IMR-90 (cell line): ENCODE data around the gene LNX1. TPM values are rescaled to one million over a fixed set of nuclear protein-coding genes. Genes with fewer than 3 reads are reported as not detected.
"Not testable (repeated sequence)": the region's sequence is repeated elsewhere in the genome, so short reads cannot be mapped to it uniquely, and the experiment has no call there.

ENCODE experiments used
- ATAC-seq: fragments of 200-7000 bp; cut with Tn5 transposase; 2 replicates; pipeline ENCODE4 v1.9.1; 2020; ENCODE audit warnings: low read depth, mild to moderate bottlenecking, moderate library complexity
- BruUV-seq: library from RNA; stranded (reverse); fragments of 400-500 nt; replicated peaks from 2 replicates; lab custom pipeline; 2021; lab: Mats Ljungman, UMichigan
- CTCF ChIA-PET: fragments of 300-600 bp; formaldehyde crosslinking; extraction: SDS; loops from one replicate; lab custom pipeline; 2021; ENCODE audit warnings: antibody characterized with exemption; lab: Yijun Ruan, JAX
- POLR2A ChIA-PET: fragments of 300-600 bp; sonication (Branson Sonifier 250); formaldehyde crosslinking; loops from one replicate; lab custom pipeline; 2022; ENCODE audit warnings: antibody characterized with exemption; ENCODE audit not compliant: unreplicated experiment; lab: Charles Lee
- DNase-seq: peaks from one replicate; pipeline ENCODE4 v3.0.0; 2013
- H2AFZ ChIP-seq: replicated peaks from 2 replicates; pipeline ENCODE3; 2013; ENCODE audit warnings: low read length, mild to moderate bottlenecking; ENCODE audit not compliant: poor library complexity
- H2AK5ac ChIP-seq: 2 replicates; pipeline ENCODE4 v1.6.1; 2013; ENCODE audit warnings: low read depth, low read length, inconsistent platforms
- H2AK9ac ChIP-seq: replicated peaks from 2 replicates; pipeline ENCODE3; 2013; ENCODE audit warnings: mild to moderate bottlenecking, low read depth, low read length, moderate library complexity; ENCODE audit not compliant: poor library complexity
- H2BK120ac ChIP-seq: 2 replicates; pipeline ENCODE4 v1.6.1; 2013; ENCODE audit warnings: low read depth, low read length, inconsistent platforms
- H2BK15ac ChIP-seq: 3 replicates; pipeline ENCODE4 v1.6.1; 2013; ENCODE audit warnings: low read depth, low read length, inconsistent platforms
- H2BK20ac ChIP-seq: 2 replicates; pipeline ENCODE4 v1.6.1; 2013; ENCODE audit warnings: low read depth, mild to moderate bottlenecking, inconsistent platforms, low read length, moderate library complexity
- H2BK5ac ChIP-seq: 2 replicates; pipeline ENCODE4 v1.6.1; 2013; ENCODE audit warnings: mild to moderate bottlenecking, low read depth, low read length, inconsistent platforms; ENCODE audit not compliant: poor library complexity, severe bottlenecking
- H3K14ac ChIP-seq: replicated peaks from 2 replicates; pipeline ENCODE4 v1.6.1; 2013; ENCODE audit warnings: low read depth, low read length, inconsistent platforms
- H3K18ac ChIP-seq: 2 replicates; pipeline ENCODE4 v1.6.1; 2013; ENCODE audit warnings: low read depth, low read length, control low read depth
- H3K23ac ChIP-seq: 2 replicates; pipeline ENCODE4 v1.6.1; 2013; ENCODE audit warnings: low read depth, low read length, inconsistent platforms
- H3K27ac ChIP-seq: 2 replicates; pipeline ENCODE4 v1.5.1; 2013; ENCODE audit warnings: mild to moderate bottlenecking, control low read depth, low read length; ENCODE audit not compliant: insufficient read depth
- H3K27me3 ChIP-seq: 2 replicates; pipeline ENCODE4 v1.6.1; 2013; ENCODE audit warnings: low read length; ENCODE audit not compliant: control insufficient read depth, insufficient read depth
- H3K36me3 ChIP-seq: 2 replicates; pipeline ENCODE4 v1.6.1; 2013; ENCODE audit warnings: low read length, mixed read lengths; ENCODE audit not compliant: control insufficient read depth, insufficient read depth
- H3K4ac ChIP-seq: 2 replicates; pipeline ENCODE4 v1.6.1; 2013; ENCODE audit warnings: low read depth, low read length, inconsistent platforms
- H3K4me1 ChIP-seq: 2 replicates; pipeline ENCODE4 v1.6.1; 2013; ENCODE audit warnings: low read length, mixed read lengths; ENCODE audit not compliant: control insufficient read depth, insufficient read depth
- H3K4me2 ChIP-seq: 2 replicates; pipeline ENCODE4 v1.6.1; 2013; ENCODE audit warnings: low read depth, mild to moderate bottlenecking, control low read depth, low read length, moderate library complexity
- H3K4me3 ChIP-seq: 2 replicates; pipeline ENCODE4 v1.5.1; 2013; ENCODE audit warnings: low read depth, mild to moderate bottlenecking, control low read depth, low read length, moderate library complexity; ENCODE audit not compliant: insufficient read depth
- H3K56ac ChIP-seq: 2 replicates; pipeline ENCODE4 v1.6.1; 2013; ENCODE audit warnings: low read length, inconsistent platforms; ENCODE audit not compliant: insufficient read depth; ENCODE audit errors: extremely low read depth
- H3K79me1 ChIP-seq, 2 experiments: 2 replicates each; pipeline ENCODE4 v1.6.1; 2013; ENCODE audit warnings: low read length in 2 of 2, inconsistent platforms in 1 of 2, low read depth in 1 of 2
- H3K9ac ChIP-seq: 2 replicates; pipeline ENCODE4 v1.6.1; 2013; ENCODE audit warnings: low read depth, low read length, control low read depth
- H3K9me1 ChIP-seq: 2 replicates; pipeline ENCODE4 v1.6.1; 2013; ENCODE audit warnings: low read length, inconsistent platforms; ENCODE audit not compliant: insufficient read depth
- H3K9me3 ChIP-seq: 2 replicates; pipeline ENCODE4 v1.6.1; 2013; ENCODE audit warnings: low read length; ENCODE audit not compliant: control insufficient read depth, insufficient read depth
- H4K20me1 ChIP-seq: 2 replicates; pipeline ENCODE4 v1.6.1; 2013; ENCODE audit warnings: low read length, inconsistent platforms; ENCODE audit not compliant: insufficient read depth
- H4K5ac ChIP-seq: 2 replicates; pipeline ENCODE4 v1.6.1; 2013; ENCODE audit warnings: mild to moderate bottlenecking, low read depth, low read length, control low read depth
- H4K8ac ChIP-seq, 2 experiments: 2 replicates each; pipeline ENCODE4 v1.6.1; 2013; ENCODE audit warnings: low read depth in 2 of 2, low read length in 2 of 2, control low read depth in 1 of 2, inconsistent platforms in 1 of 2
- H4K91ac ChIP-seq: 2 replicates; pipeline ENCODE4 v1.6.1; 2013; ENCODE audit warnings: low read depth, low read length, inconsistent platforms; ENCODE audit not compliant: insufficient read depth
- WGBS, 2 experiments: methylation state at CpG; one replicate each; pipeline versions ENCODE4 v1.1.5 to v1.1.7; 2013; ENCODE audit warnings: missing lambda C conversion rate in 2 of 2; ENCODE audit not compliant: insufficient read length in 1 of 2; ENCODE audit errors: extremely low coverage in 2 of 2; 5-methylcytosine and 5-hydroxymethylcytosine counted together
- dilution Hi-C: fragments of 300-500 bp; cut with HindIII; formaldehyde crosslinking; loops from one replicate; pipeline ENCODE4 v1.14.3; 2018; ENCODE audit warnings: low sequenced_read_pairs; ENCODE audit not compliant: unreplicated experiment
- in situ Hi-C: fragments of 300-500 bp; cut with MboI; formaldehyde crosslinking; loops from 3 replicates; pipeline ENCODE4 v1.14.3; 2019; ENCODE audit warnings: low sequenced_read_pairs, inconsistent platforms, mixed read lengths
- intact Hi-C: fragments of 100-400 bp; cut with micrococcal nuclease; formaldehyde crosslinking; loops from 2 replicates; pipeline ENCODE4 v1.10.0; 2022
- polyA plus RNA-seq, 3 experiments: library from polyadenylated mRNA; depleted of rRNA; stranded (reverse); fragments of >200 nt; gene quantifications; 2 replicates each; pipeline ENCODE4 v1.2.3, GENCODE V29; 2012; ENCODE audit warnings: low replicate concordance in 1 of 3
- total RNA-seq: library from RNA; depleted of rRNA; stranded (reverse); fragments of >200 nt; gene quantifications from 2 replicates; pipeline ENCODE4 v1.2.3, GENCODE V29; 2012; rRNA removed

Gene LNX1
- total and polyA plus RNA-seq, 2 of the 4 experiments (the other 2 are of a cell fraction): 0.15 to 0.36 TPM

DNA sequence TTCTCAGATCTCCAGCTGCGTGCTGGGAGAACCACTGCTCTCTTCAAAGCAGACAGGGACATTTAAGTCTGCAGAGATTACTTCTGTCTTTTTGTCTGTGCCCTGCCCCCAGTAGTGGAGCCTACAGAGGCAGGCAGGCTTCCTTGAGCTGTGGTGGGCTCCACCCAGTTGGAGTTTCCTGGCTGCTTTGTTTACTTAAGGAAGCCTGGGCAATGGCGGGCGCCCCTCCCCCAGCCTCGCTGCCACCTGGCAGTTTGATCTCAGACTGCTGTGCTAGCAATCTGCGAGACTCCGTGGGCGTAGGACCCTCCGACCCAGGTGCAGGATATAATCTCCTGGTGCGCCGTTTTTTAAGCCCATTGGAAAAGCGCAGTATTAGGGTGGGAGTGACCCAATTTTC lies 181.8 kb downstream of the LNX1 start:
- CTCF ChIA-PET, BruUV-seq: not testable (repeated sequence)

More for the DNA sequence above, 181.8 kb downstream of the LNX1 start:
- POLR2A ChIA-PET, H3K23ac ChIP-seq, in situ Hi-C loops, intact Hi-C loops, dilution Hi-C loops, H2AFZ ChIP-seq, H3K9ac ChIP-seq, H3K56ac ChIP-seq, H4K8ac ChIP-seq, H4K91ac ChIP-seq, H3K9me1 ChIP-seq, H2BK5ac ChIP-seq, H4K20me1 ChIP-seq, H3K4me1 ChIP-seq, H3K18ac ChIP-seq, H3K4me3 ChIP-seq, H3K4me2 ChIP-seq, H3K27ac ChIP-seq, H3K9me3 ChIP-seq, H2BK20ac ChIP-seq, H2AK9ac ChIP-seq, H3K27me3 ChIP-seq, H2BK120ac ChIP-seq, H2AK5ac ChIP-seq, DNase-seq, H2BK15ac ChIP-seq, ATAC-seq, H3K36me3 ChIP-seq, H3K4ac ChIP-seq, H3K14ac ChIP-seq, H4K5ac ChIP-seq: not testable (repeated sequence)
- WGBS, 2 experiments: no CpG with 5 or more reads among the region's 11 CpGs
- H3K79me1 ChIP-seq: peaks cover 14 to 17% of the 10 kb centered on the region in 2 experiments

Other genes starting within 250 kb of the LNX1 start
- gene SCFD2, start 225.4 kb downstream of the LNX1 start, total RNA-seq: 51.9 and 62.4 TPM in 2 replicates
- gene SCFD2, start 225.4 kb downstream of the LNX1 start, polyA plus RNA-seq (2012; rRNA removed): 18.9 and 19.8 TPM in 2 replicates
- 37.5 and 48.9 TPM in 2 replicates for gene FIP1L1, start 213.8 kb downstream of the LNX1 start, total RNA-seq
- gene FIP1L1, start 213.8 kb downstream of the LNX1 start, polyA plus RNA-seq (2012; rRNA removed): 28.6 and 31.1 TPM in 2 replicates